ENCODE results near the gene PKD1. TPM values are rescaled to one million over a fixed set of nuclear protein-coding genes. Genes with fewer than 3 reads are reported as not detected.

The PKD1 gene
- total RNA-seq, 1 donor: 180 TPM

DNA sequence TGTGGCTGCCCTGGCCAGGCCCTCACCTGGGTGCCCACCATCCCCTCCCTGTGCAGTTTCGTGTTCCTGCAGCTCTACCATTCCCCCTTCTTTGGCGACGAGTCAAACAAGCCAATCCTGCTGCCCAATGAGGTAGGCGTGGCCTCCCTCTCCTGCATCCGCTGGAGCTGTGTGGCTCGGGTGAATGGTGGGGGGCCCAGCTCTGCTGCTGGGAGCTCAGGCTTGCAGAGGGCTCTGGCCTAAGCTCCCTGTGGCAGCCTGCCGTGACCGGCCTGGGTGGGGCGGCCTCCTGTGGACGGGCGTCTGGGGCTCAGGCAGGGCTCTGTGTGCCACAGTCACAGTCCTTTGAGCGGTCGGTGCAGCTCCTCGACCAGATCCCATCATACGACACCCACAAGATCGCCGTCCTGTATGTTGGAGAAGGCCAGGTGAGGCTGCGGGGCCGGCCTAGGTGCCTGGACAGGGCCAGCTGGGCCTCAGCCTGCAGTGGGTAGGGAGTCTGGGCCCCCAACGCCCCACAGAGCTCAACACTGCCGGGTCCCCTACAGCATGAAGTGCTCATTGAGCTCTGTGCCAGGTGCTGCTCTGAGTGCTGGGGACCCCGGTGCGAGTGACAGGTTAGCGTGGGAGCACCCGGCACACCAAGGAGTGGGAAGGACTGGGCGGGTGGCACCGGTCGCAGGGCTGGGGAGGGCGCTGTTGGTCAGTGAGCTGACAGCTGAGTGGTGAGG is 50.6 kb downstream of the PKD1 start:
- H3K36me3 ChIP-seq (ENCODE audit: insufficient read depth, low read length): peaks cover 57% of the 10 kb centered on the region
- no peaks in the 10 kb centered on the region for H3K4me1 ChIP-seq (ENCODE audit: insufficient read depth, low read length)
- H2AFZ ChIP-seq (ENCODE audit: low read length): no peak overlapping the region
- no peak overlapping the region for H3K4me3 ChIP-seq (ENCODE audit: insufficient read depth, low read length)
- H3K27ac ChIP-seq (ENCODE audit: low read depth, low read length): no peak overlapping the region
- peak; percentile 96 for DNase-seq (ENCODE audit: insufficient read length, low spot score, missing footprints)
- H3K27me3 ChIP-seq (ENCODE audit: insufficient read depth, low read length): no peaks in the 10 kb centered on the region
- peaks cover 16% of the 10 kb centered on the region for H4K20me1 ChIP-seq (ENCODE audit: insufficient read depth, low read length)
- no peak overlapping the region for H3K4me2 ChIP-seq (ENCODE audit: insufficient read depth, low read length)
- H3K79me2 ChIP-seq (ENCODE audit: insufficient read depth, low read length): no peaks in the 10 kb centered on the region
- no peaks in the 10 kb centered on the region for H3K9me3 ChIP-seq (ENCODE audit: low read depth, low read length)
- TF ChIP-seq CTCF (IDR thresholded peaks at IDR 0.05; ENCODE audit: extremely low read depth, low read depth, low read length): no peak

DNA sequence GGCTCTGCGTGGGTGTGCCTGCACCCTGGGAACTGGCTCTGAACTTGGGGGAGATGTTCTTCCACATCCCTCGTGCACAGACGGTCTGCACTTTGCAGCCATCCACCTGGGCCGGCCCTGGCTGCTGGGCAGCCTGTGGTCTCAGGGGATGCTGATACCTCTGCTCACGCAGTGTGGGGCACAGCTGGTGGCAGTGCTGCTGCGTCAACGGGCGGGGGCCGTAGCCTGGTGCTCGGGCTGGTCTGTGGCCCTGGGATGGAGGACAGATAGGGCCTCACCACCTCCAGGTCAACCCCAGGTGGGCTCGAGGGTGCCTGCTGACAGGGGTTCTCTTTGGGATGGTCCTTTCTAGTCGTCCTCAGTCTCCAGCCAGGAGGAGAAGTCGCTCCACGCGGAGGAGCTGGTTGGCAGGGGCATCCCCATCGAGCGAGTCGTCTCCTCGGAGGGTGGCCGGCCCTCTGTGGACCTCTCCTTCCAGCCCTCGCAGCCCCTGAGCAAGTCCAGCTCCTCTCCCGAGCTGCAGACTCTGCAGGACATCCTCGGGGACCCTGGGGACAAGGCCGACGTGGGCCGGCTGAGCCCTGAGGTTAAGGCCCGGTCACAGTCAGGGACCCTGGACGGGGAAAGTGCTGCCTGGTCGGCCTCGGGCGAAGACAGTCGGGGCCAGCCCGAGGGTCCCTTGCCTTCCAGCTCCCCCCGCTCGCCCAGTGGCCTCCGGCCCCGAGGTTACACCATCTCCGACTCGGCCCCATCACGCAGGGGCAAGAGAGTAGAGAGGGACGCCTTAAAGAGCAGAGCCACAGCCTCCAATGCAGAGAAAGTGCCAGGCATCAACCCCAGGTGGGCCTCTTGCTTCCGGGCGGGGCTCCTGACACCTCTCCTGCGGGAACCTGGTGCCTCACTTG is 51.6 kb downstream of the PKD1 start:
- Histone ChIP-seq H3K27me3 (ENCODE audit: insufficient read depth, low read length) (no peaks in the 10 kb centered on the region), H3K9me3 (ENCODE audit: low read depth, low read length) (no peaks in the 10 kb centered on the region), H2AFZ (ENCODE audit: low read length) (no peak overlapping the region), H3K36me3 (ENCODE audit: insufficient read depth, low read length) (peaks cover 48% of the 10 kb centered on the region), H3K27ac (ENCODE audit: low read depth, low read length) (no peak overlapping the region), H3K4me3 (ENCODE audit: insufficient read depth, low read length) (no peak overlapping the region), H3K4me1 (ENCODE audit: insufficient read depth, low read length) (no peaks in the 10 kb centered on the region), H3K4me2 (ENCODE audit: insufficient read depth, low read length) (no peak overlapping the region), H3K79me2 (ENCODE audit: insufficient read depth, low read length) (no peaks in the 10 kb centered on the region), H4K20me1 (ENCODE audit: insufficient read depth, low read length) (peaks cover 14% of the 10 kb centered on the region)
- DNase-seq (ENCODE audit: insufficient read length, low spot score, missing footprints): peak; percentile 93
- TF ChIP-seq CTCF (IDR thresholded peaks at IDR 0.05; ENCODE audit: extremely low read depth, low read depth, low read length): no peak

- H4K20me1 ChIP-seq (ENCODE audit: insufficient read depth, low read length): peaks cover 10% of the 10 kb centered on the region
- H3K27ac ChIP-seq (ENCODE audit: low read depth, low read length): no peak overlapping the region
- H3K4me1 ChIP-seq (ENCODE audit: insufficient read depth, low read length): no peaks in the 10 kb centered on the region
- H3K9me3 ChIP-seq (ENCODE audit: low read depth, low read length): no peaks in the 10 kb centered on the region
- TF ChIP-seq CTCF (IDR thresholded peaks at IDR 0.05; ENCODE audit: extremely low read depth, low read depth, low read length): no peak
- H3K79me2 ChIP-seq (ENCODE audit: insufficient read depth, low read length): no peaks in the 10 kb centered on the region
- peaks cover 44% of the 10 kb centered on the region for H3K36me3 ChIP-seq (ENCODE audit: insufficient read depth, low read length)
- no peak overlapping the region for H2AFZ ChIP-seq (ENCODE audit: low read length)
- H3K27me3 ChIP-seq (ENCODE audit: insufficient read depth, low read length): no peaks in the 10 kb centered on the region
- H3K4me3 ChIP-seq (ENCODE audit: insufficient read depth, low read length): no peak overlapping the region
- no peak overlapping the region for H3K4me2 ChIP-seq (ENCODE audit: insufficient read depth, low read length)
- DNase-seq (ENCODE audit: insufficient read length, low spot score, missing footprints): peak; percentile 90
Measured at GRCh38 chr16:2083409-2083808, 52.3 kb downstream of the PKD1 start.

DNA sequence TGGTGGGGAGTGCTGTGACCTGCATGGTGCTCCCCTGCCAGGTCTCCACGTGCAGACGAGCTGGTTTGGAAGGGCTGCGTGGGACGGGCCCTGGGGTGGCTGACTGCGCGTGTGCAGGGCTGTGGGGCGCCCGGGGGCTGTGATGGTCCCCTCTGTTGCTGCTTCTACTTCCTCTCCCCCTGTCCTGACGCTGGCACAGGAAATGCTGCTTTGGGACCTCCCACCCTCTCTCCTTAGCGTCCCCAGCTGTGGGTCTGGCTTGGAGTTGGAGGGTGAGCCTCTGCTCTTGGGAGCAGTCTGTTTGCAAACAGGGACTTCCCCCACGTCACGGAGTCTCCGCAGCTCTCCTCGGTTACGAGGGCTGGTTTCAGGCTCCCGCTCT is 52.7 kb downstream of the PKD1 start:
- Histone ChIP-seq H2AFZ (ENCODE audit: low read length) (no peak overlapping the region), H4K20me1 (ENCODE audit: insufficient read depth, low read length) (peaks cover 10% of the 10 kb centered on the region), H3K36me3 (ENCODE audit: insufficient read depth, low read length) (peaks cover 40% of the 10 kb centered on the region), H3K79me2 (ENCODE audit: insufficient read depth, low read length) (no peaks in the 10 kb centered on the region), H3K27me3 (ENCODE audit: insufficient read depth, low read length) (no peaks in the 10 kb centered on the region), H3K9me3 (ENCODE audit: low read depth, low read length) (no peaks in the 10 kb centered on the region), H3K4me2 (ENCODE audit: insufficient read depth, low read length) (no peak overlapping the region), H3K4me1 (ENCODE audit: insufficient read depth, low read length) (no peaks in the 10 kb centered on the region), H3K27ac (ENCODE audit: low read depth, low read length) (no peak overlapping the region), H3K4me3 (ENCODE audit: insufficient read depth, low read length) (no peak overlapping the region)
- TF ChIP-seq CTCF (IDR thresholded peaks at IDR 0.05; ENCODE audit: extremely low read depth, low read depth, low read length): no peak
- DNase-seq (ENCODE audit: insufficient read length, low spot score, missing footprints): no peak
